H9 (cell line): ENCODE data around the gene DNLZ. TPM values are rescaled to one million over a fixed set of nuclear protein-coding genes. Genes with fewer than 3 reads are reported as not detected.
"Not testable (repeated sequence)": the region's sequence is repeated elsewhere in the genome, so short reads cannot be mapped to it uniquely, and the experiment has no call there.

ENCODE experiments used
- DNase-seq: peaks from one replicate; pipeline ENCODE4 v3.0.0-alpha.2; 2017
- H2AFZ ChIP-seq: one replicate; pipeline ENCODE4 v1.6.1; 2013; ENCODE audit warnings: mild to moderate bottlenecking, low read length, control low read depth, moderate library complexity
- H2AK5ac ChIP-seq: 2 replicates; pipeline ENCODE4 v1.6.1; 2013; ENCODE audit warnings: low read length, control low read depth, mixed read lengths; ENCODE audit not compliant: insufficient read length
- H2BK120ac ChIP-seq: one replicate; pipeline ENCODE4 v1.6.1; 2013; ENCODE audit warnings: low read depth, mild to moderate bottlenecking, low read length, control low read depth, inconsistent platforms; ENCODE audit not compliant: poor library complexity, severe bottlenecking
- H2BK12ac ChIP-seq: 2 replicates; pipeline ENCODE4 v1.6.1; 2013; ENCODE audit warnings: low read length, control low read depth, mixed read lengths, low read depth; ENCODE audit not compliant: insufficient read length
- H2BK15ac ChIP-seq: 2 replicates; pipeline ENCODE4 v1.6.1; 2013; ENCODE audit warnings: low read depth, low read length, control low read depth
- H2BK20ac ChIP-seq: one replicate; pipeline ENCODE4 v1.6.1; 2013; ENCODE audit warnings: low read depth, mild to moderate bottlenecking, low read length, control low read depth, inconsistent platforms; ENCODE audit not compliant: poor library complexity, severe bottlenecking
- H2BK5ac ChIP-seq: 2 replicates; pipeline ENCODE4 v1.6.1; 2013; ENCODE audit warnings: low read length, control low read depth, mixed read lengths; ENCODE audit not compliant: insufficient read length
- H3K14ac ChIP-seq: 2 replicates; pipeline ENCODE4 v1.6.1; 2013; ENCODE audit warnings: low read length, control low read depth; ENCODE audit not compliant: insufficient read depth
- H3K18ac ChIP-seq: 2 replicates; pipeline ENCODE4 v1.6.1; 2013; ENCODE audit warnings: low read depth, mild to moderate bottlenecking, mixed read lengths, low read length, control low read depth; ENCODE audit not compliant: insufficient read length
- H3K23ac ChIP-seq: 2 replicates; pipeline ENCODE4 v1.6.1; 2013; ENCODE audit warnings: low read length, control low read depth, mixed read lengths, low read depth; ENCODE audit not compliant: insufficient read length
- H3K23me2 ChIP-seq: 2 replicates; pipeline ENCODE4 v1.6.1; 2013; ENCODE audit warnings: low read depth, mild to moderate bottlenecking, mixed read lengths, low read length, control low read depth; ENCODE audit not compliant: insufficient read length, poor library complexity, severe bottlenecking
- H3K27ac ChIP-seq: 2 replicates; pipeline ENCODE4 v1.5.1; 2013; ENCODE audit warnings: low read length, control low read depth, mixed read lengths, low read depth; ENCODE audit not compliant: insufficient read length
- H3K27me3 ChIP-seq: 2 replicates; pipeline ENCODE4 v1.6.1; 2013; ENCODE audit warnings: low read length, control low read depth, inconsistent platforms; ENCODE audit not compliant: insufficient read depth
- H3K4ac ChIP-seq: 2 replicates; pipeline ENCODE4 v1.6.1; 2013; ENCODE audit warnings: low read depth, mild to moderate bottlenecking, control low read depth, inconsistent platforms, low read length, moderate library complexity
- H3K4me1 ChIP-seq: 2 replicates; pipeline ENCODE4 v1.6.1; 2013; ENCODE audit warnings: low read length, control low read depth, inconsistent platforms; ENCODE audit not compliant: insufficient read depth
- H3K4me2 ChIP-seq: 2 replicates; pipeline ENCODE4 v1.6.1; 2013; ENCODE audit warnings: low read length, control low read depth, mixed read lengths; ENCODE audit not compliant: insufficient read length, insufficient read depth
- H3K56ac ChIP-seq: 2 replicates; pipeline ENCODE4 v1.6.1; 2013; ENCODE audit warnings: low read depth, mild to moderate bottlenecking, mixed read lengths, low read length, control low read depth; ENCODE audit not compliant: insufficient read length
- H3K79me1 ChIP-seq: 2 replicates; pipeline ENCODE4 v1.6.1; 2013; ENCODE audit warnings: low read depth, mild to moderate bottlenecking, moderate library complexity, low read length, control low read depth, inconsistent platforms; ENCODE audit not compliant: insufficient read depth, poor library complexity, severe bottlenecking
- H3K79me2 ChIP-seq: 2 replicates; pipeline ENCODE4 v1.6.1; 2013; ENCODE audit warnings: low read length, control low read depth, inconsistent platforms; ENCODE audit not compliant: insufficient read depth
- H3K9ac ChIP-seq: 2 replicates; pipeline ENCODE4 v1.6.1; 2013; ENCODE audit warnings: low read length, control low read depth, mixed read lengths; ENCODE audit not compliant: insufficient read length; ENCODE audit errors: extremely low read depth
- H3K9me3 ChIP-seq: one replicate; pipeline ENCODE4 v1.6.1; 2013; ENCODE audit warnings: low read depth, low read length, inconsistent platforms; ENCODE audit not compliant: control insufficient read depth
- H3T11ph ChIP-seq: one replicate; pipeline ENCODE4 v1.6.1; 2013; ENCODE audit warnings: mild to moderate bottlenecking, low read length, control low read depth, inconsistent platforms
- H4K20me1 ChIP-seq: one replicate; pipeline ENCODE4 v1.6.1; 2013; ENCODE audit not compliant: control insufficient read depth, insufficient read length, insufficient read depth
- H4K5ac ChIP-seq: 2 replicates; pipeline ENCODE4 v1.6.1; 2013; ENCODE audit warnings: low read depth, mild to moderate bottlenecking, mixed read lengths, low read length, control low read depth; ENCODE audit not compliant: insufficient read length
- H4K8ac ChIP-seq: replicated peaks from 2 replicates; pipeline ENCODE4 v1.6.1; 2013; ENCODE audit warnings: low read length, control low read depth, mixed read lengths, low read depth; ENCODE audit not compliant: insufficient read length
- H4K91ac ChIP-seq: 2 replicates; pipeline ENCODE4 v1.6.1; 2013; ENCODE audit warnings: low read depth, mild to moderate bottlenecking, moderate library complexity, mixed read lengths, low read length, control low read depth; ENCODE audit not compliant: insufficient read length
- H3K27ac Mint-ChIP-seq, 3 experiments: 2 replicates in 2 of 3; 3 replicates in 1 of 3; pipeline ENCODE4 v1.8.0; 2020 to 2021; ENCODE audit warnings: mixed read lengths in 3 of 3, mild to moderate bottlenecking in 1 of 3, moderate library complexity in 1 of 3
- H3K27me3 Mint-ChIP-seq: 2 replicates; pipeline ENCODE4 v1.8.0; 2021; ENCODE audit warnings: low read depth, mild to moderate bottlenecking, moderate library complexity, mixed read lengths
- H3K36me3 Mint-ChIP-seq, 3 experiments: 2 replicates in 2 of 3; 3 replicates in 1 of 3; pipeline ENCODE4 v1.8.0; 2020 to 2021; ENCODE audit warnings: low read depth in 3 of 3, mixed read lengths in 3 of 3; ENCODE audit not compliant: insufficient read depth in 1 of 3
- H3K4me1 Mint-ChIP-seq, 2 experiments: 2 replicates each; pipeline ENCODE4 v1.8.0; 2020; ENCODE audit warnings: mixed read lengths in 2 of 2
- H3K4me3 Mint-ChIP-seq, 2 experiments: 2 replicates in 1 of 2; 3 replicates in 1 of 2; pipeline ENCODE4 v1.8.0; 2020 to 2021; ENCODE audit warnings: mild to moderate bottlenecking in 2 of 2, mixed read lengths in 2 of 2, moderate library complexity in 1 of 2
- H3K9me3 Mint-ChIP-seq, 2 experiments: 2 replicates in 1 of 2; 3 replicates in 1 of 2; pipeline ENCODE4 v1.8.0; 2020; ENCODE audit warnings: mild to moderate bottlenecking in 2 of 2, mixed read lengths in 2 of 2, moderate library complexity in 1 of 2
- whole genome bisulfite sequencing: extraction: QIAGEN DNeasy Blood & Tissue Kit; methylation state at CpG from one replicate; pipeline ENCODE4 v1.1.7; 2013; ENCODE audit warnings: missing lambda C conversion rate, low lambda C conversion rate, mixed read lengths; ENCODE audit not compliant: insufficient read length; ENCODE audit errors: extremely low coverage; 5-methylcytosine and 5-hydroxymethylcytosine counted together
- total RNA-seq: library from RNA; stranded (reverse); gene quantifications from 2 replicates; pipeline ENCODE4 v1.2.1, GENCODE V29; 2021
- TF ChIP-seq, protein P1 (sequence below): fragments of 200-600 bp; sonication (generic); conservative IDR thresholded peaks from 3 replicates; pipeline ENCODE4 v1.8.0; 2021; ENCODE audit warnings: antibody characterized with exemption, mild to moderate bottlenecking

DNLZ gene
- total RNA-seq, 1 experiment from 2014 or later = 24.8 TPM

GRCh38 chr9:136352682-136353081, 10.9 kb downstream of the DNLZ start:
- Histone ChIP-seq H3K9me3 (no peaks in the 10 kb centered on the region), H4K8ac (no peak overlapping the region), H2BK12ac (no peak overlapping the region), H3K79me1 (no peaks in the 10 kb centered on the region), H3K79me2 (no peaks in the 10 kb centered on the region), H2AK5ac (no peak overlapping the region), H4K20me1 (no peaks in the 10 kb centered on the region), H3K4me1 (no peaks in the 10 kb centered on the region), H3K4ac (no peak overlapping the region), H4K5ac (no peak overlapping the region), H3K14ac (no peak overlapping the region), H3K23me2 (no peaks in the 10 kb centered on the region), H2BK15ac (no peak overlapping the region), H3K27me3 (no peaks in the 10 kb centered on the region), H3K56ac (no peak overlapping the region), H3K27ac (no peak overlapping the region), H3K4me2 (no peak overlapping the region), H3T11ph (no peak overlapping the region), H3K9ac (no peak overlapping the region), H4K91ac (no peak overlapping the region), H3K23ac (no peak overlapping the region), H2BK5ac (no peak overlapping the region), H2BK120ac (no peak overlapping the region), H3K18ac (no peak overlapping the region), H2BK20ac (no peak overlapping the region), H2AFZ (no peak overlapping the region)
- no peaks in the 10 kb centered on the region for H3K9me3 Mint-ChIP-seq
- H3K27me3 Mint-ChIP-seq = no peaks in the 10 kb centered on the region
- no peak overlapping the region for H3K4me3 Mint-ChIP-seq
- peaks cover 0 to 3% (median 0%) of the 10 kb centered on the region in 3 experiments; a peak in 1 of 7 replicates for H3K36me3 Mint-ChIP-seq
- TF ChIP-seq, protein P1, sequence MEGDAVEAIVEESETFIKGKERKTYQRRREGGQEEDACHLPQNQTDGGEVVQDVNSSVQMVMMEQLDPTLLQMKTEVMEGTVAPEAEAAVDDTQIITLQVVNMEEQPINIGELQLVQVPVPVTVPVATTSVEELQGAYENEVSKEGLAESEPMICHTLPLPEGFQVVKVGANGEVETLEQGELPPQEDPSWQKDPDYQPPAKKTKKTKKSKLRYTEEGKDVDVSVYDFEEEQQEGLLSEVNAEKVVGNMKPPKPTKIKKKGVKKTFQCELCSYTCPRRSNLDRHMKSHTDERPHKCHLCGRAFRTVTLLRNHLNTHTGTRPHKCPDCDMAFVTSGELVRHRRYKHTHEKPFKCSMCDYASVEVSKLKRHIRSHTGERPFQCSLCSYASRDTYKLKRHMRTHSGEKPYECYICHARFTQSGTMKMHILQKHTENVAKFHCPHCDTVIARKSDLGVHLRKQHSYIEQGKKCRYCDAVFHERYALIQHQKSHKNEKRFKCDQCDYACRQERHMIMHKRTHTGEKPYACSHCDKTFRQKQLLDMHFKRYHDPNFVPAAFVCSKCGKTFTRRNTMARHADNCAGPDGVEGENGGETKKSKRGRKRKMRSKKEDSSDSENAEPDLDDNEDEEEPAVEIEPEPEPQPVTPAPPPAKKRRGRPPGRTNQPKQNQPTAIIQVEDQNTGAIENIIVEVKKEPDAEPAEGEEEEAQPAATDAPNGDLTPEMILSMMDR = no peak
- no peak overlapping the region; a peak in 1 of 7 replicates for H3K27ac Mint-ChIP-seq
- no CpG with 5 or more reads among the region's 16 CpGs for WGBS
- no peak for DNase-seq
- H3K4me1 Mint-ChIP-seq = no peaks in the 10 kb centered on the region; a peak in 1 of 4 replicates

GRCh38 chr9:136351868-136352267, 11.7 kb downstream of the DNLZ start:
- not testable (repeated sequence) for H4K91ac ChIP-seq, H2BK15ac ChIP-seq, H3K79me2 ChIP-seq, H3K56ac ChIP-seq, H2BK120ac ChIP-seq, H3K18ac ChIP-seq, H2AFZ ChIP-seq, H3K23ac ChIP-seq, H2BK5ac ChIP-seq, H3K4ac ChIP-seq, H3K79me1 ChIP-seq, H3K4me1 Mint-ChIP-seq, H3K27ac ChIP-seq, H3K9me3 Mint-ChIP-seq, H2BK12ac ChIP-seq, H3K14ac ChIP-seq, H3K9me3 ChIP-seq, H3K23me2 ChIP-seq, DNase-seq, H3T11ph ChIP-seq, H3K4me1 ChIP-seq, H4K5ac ChIP-seq, H3K4me3 Mint-ChIP-seq, H3K36me3 Mint-ChIP-seq, H2AK5ac ChIP-seq, H4K20me1 ChIP-seq, H3K27me3 Mint-ChIP-seq, H3K27ac Mint-ChIP-seq, H3K4me2 ChIP-seq, H3K27me3 ChIP-seq, H4K8ac ChIP-seq, H2BK20ac ChIP-seq, H3K9ac ChIP-seq
- no CpG with 5 or more reads among the region's 24 CpGs for WGBS
